ENCODE results near the gene FRAT2.
"Not testable (repeated sequence)": the region's sequence is repeated elsewhere in the genome, so short reads cannot be mapped to it uniquely, and the experiment has no call there.

The FRAT2 gene

GRCh38 chr10:97291357-97292096, 43.0 kb downstream of the FRAT2 start:
- DNase-seq (ENCODE audit: low read depth): no peak

GRCh38 chr10:97290576-97291356, 43.8 kb downstream of the FRAT2 start:
- DNase-seq (ENCODE audit: low read depth): not testable (repeated sequence)

DNA sequence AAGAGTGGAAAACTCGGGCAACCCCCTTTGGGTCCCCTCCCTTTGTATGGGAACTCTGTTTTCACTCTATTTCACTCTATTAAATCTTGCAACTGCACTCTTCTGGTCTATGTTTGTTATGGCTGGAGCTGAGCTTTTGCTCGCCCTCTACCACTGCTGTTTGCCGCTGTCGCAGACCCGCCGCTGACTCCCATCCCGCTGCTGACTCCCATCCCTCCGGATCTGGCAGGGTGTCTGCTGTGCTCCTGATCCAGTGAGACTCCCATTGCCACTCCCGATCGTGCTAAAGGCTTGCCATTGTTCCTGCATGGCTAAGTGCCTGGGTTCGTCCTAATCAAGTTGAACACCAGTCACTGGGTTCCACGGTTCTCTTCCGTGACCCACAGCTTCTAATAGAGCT, 44.5 kb downstream of the FRAT2 start:
- DNase-seq (ENCODE audit: low read depth): not testable (repeated sequence)
